Panc1 (cell line): Measurements from ENCODE around the gene HEYL.

Experiments
- TF ChIP-seq, protein P1 (sequence below): fragments of 450-650 bp; IDR thresholded peaks from 2 replicates; pipeline ENCODE4 v1.5.1; 2017; ENCODE audit warnings: mild to moderate bottlenecking
- TF ChIP-seq, protein P2 (sequence below), 2 experiments: IDR thresholded peaks; 2 replicates each; pipeline ENCODE4 v1.6.1; 2011 to 2012; ENCODE audit warnings: low read depth in 2 of 2, control low read depth in 1 of 2, low read length in 1 of 2, mild to moderate bottlenecking in 1 of 2, moderate library complexity in 1 of 2; ENCODE audit not compliant: insufficient read depth in 1 of 2

DNA sequence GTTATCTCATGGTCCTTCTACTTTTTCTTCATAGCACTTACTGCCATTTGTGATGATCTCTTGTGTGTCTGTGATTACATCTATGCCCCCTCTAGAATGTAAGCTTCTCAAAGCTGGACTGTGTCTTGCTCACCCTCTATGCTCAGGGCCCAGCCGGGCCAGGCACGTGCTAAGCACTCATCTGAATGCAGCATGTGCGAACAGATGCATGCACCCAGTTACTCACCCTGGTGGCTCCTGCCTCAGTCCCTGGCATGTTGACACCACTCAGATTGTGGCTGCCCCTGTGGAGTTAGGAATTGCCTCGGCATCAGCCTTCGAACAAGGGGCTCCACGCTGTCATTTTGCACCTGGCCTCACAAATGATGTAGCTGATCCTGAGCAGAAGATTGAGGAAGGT lies 43.3 kb downstream of the HEYL start:
- TF ChIP-seq, protein P1, sequence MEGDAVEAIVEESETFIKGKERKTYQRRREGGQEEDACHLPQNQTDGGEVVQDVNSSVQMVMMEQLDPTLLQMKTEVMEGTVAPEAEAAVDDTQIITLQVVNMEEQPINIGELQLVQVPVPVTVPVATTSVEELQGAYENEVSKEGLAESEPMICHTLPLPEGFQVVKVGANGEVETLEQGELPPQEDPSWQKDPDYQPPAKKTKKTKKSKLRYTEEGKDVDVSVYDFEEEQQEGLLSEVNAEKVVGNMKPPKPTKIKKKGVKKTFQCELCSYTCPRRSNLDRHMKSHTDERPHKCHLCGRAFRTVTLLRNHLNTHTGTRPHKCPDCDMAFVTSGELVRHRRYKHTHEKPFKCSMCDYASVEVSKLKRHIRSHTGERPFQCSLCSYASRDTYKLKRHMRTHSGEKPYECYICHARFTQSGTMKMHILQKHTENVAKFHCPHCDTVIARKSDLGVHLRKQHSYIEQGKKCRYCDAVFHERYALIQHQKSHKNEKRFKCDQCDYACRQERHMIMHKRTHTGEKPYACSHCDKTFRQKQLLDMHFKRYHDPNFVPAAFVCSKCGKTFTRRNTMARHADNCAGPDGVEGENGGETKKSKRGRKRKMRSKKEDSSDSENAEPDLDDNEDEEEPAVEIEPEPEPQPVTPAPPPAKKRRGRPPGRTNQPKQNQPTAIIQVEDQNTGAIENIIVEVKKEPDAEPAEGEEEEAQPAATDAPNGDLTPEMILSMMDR, result no peak
- TF ChIP-seq, protein P2, sequence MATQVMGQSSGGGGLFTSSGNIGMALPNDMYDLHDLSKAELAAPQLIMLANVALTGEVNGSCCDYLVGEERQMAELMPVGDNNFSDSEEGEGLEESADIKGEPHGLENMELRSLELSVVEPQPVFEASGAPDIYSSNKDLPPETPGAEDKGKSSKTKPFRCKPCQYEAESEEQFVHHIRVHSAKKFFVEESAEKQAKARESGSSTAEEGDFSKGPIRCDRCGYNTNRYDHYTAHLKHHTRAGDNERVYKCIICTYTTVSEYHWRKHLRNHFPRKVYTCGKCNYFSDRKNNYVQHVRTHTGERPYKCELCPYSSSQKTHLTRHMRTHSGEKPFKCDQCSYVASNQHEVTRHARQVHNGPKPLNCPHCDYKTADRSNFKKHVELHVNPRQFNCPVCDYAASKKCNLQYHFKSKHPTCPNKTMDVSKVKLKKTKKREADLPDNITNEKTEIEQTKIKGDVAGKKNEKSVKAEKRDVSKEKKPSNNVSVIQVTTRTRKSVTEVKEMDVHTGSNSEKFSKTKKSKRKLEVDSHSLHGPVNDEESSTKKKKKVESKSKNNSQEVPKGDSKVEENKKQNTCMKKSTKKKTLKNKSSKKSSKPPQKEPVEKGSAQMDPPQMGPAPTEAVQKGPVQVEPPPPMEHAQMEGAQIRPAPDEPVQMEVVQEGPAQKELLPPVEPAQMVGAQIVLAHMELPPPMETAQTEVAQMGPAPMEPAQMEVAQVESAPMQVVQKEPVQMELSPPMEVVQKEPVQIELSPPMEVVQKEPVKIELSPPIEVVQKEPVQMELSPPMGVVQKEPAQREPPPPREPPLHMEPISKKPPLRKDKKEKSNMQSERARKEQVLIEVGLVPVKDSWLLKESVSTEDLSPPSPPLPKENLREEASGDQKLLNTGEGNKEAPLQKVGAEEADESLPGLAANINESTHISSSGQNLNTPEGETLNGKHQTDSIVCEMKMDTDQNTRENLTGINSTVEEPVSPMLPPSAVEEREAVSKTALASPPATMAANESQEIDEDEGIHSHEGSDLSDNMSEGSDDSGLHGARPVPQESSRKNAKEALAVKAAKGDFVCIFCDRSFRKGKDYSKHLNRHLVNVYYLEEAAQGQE (IDR thresholded peaks at IDR 0.05; ENCODE audit: insufficient read depth in 1 of 2, low read depth in 2 of 2, low read length in 1 of 2), result no peak
